NCI-H146 treated with DMSO at 0.1 percent for 48 hours (cell line): ENCODE results near the gene TENT5C.

Experiments used
- DNase-seq: peaks from one replicate; lab custom pipeline; 2025; ENCODE audit not compliant: unreplicated experiment; lab: John Stamatoyannopoulos, UW

The TENT5C gene

DNA sequence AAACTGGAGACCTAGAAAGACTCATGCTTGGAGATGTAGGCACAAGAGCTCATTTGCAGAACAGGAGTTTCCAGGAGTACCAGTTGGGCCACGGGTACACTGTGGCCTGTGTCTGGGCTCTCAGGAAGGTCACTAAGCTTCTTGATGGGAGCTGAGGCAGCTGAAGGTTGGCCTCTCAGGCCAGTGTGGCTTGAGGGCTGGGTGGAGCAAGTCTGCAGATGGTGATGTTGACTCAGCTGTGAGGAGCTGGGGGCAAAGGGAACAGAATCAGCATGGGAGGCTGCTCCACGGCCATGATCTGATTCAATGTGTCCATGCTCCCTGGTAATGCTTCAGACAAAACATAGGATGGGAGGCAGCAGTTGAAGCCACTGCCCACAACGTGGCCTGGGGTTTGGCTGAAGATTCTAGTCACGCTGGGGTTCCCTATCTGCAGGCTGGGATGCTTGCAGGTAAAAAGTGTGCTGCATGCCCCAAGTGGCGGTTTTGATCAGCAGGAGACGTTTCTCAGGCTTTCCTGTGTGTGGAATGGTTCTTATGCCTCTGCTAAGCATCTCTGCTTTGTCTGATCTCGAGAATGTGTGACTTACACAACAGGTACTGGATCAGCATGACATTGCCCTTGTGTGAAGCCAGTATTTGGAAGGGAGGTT lies 15.4 kb upstream of the TENT5C start:
- peak; percentile 78 for DNase-seq

DNA sequence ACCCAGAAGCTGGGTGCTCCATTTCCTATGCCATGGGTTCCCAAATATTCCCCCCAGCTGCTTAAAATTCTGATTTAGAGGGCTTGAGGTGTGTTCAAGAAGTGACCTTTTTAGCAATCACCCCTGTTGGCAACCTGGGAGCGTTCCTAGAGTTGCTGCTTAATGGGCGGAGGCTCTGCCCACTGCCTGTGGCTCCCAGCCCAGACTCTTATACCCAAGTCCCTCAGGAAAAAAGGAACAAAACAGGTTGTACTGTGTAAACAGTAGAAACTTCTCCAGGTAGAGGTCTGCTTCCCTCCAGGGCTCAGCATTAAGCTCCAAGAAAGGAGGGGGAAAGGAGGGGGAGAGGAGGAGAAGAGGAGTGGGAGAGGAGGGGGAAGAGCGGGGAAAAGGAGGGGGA lies 14.6 kb upstream of the TENT5C start:
- no peak for DNase-seq

DNA sequence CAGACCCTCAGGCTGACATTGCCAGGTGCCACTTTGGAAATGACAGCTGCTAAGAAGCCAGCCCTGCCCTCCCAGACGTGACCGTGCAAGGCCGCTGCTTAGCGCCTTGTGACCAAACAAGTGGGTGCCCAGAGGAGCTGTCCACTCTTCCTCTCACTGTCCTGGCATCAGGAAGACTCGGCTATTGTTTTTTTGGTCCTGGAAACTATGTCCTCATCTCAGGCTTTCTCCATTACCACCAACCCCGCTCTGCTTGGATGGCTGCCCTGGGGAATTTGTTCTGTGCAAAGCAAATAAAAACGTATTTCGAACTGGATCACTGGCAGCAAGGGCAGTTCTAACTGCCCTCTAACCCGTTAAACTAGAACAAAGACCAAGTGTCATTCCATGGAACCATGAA lies 13.7 kb upstream of the TENT5C start:
- no peak for DNase-seq

DNA sequence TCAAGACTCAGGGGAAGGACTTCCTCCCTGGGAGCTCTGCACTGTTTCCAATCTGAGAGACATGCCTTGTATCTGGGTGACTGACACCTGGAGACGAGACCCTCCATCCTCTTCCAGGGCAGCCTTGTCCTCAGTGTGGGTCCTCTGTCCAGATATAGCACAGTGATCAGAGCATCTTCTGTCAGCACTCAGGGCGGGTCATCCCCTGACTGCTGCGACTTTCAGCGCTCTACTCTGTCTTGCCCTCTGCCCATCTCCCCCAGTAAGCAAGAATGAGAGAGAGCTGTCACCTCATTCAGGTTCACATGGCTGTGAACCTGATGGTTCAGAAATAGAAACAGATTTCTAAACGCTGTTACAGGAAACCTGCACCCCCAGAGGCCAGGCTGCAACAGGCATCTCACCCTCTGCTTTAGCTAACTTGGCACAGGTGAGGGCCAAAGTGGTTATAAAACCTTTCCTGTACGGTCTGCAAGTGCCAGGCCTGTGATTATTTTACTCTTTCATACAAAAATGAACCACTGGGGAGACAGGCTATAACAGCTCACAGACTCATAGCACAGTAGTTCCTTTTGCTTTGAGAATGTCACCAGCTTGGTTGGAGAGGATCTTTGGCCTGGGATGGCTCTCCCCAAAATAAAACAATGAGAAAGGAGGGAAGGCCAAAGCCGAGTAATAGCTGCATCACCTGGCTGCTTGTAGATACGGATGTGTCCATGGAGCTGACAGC lies 11.4 kb upstream of the TENT5C start:
- DNase-seq = no peak

DNA sequence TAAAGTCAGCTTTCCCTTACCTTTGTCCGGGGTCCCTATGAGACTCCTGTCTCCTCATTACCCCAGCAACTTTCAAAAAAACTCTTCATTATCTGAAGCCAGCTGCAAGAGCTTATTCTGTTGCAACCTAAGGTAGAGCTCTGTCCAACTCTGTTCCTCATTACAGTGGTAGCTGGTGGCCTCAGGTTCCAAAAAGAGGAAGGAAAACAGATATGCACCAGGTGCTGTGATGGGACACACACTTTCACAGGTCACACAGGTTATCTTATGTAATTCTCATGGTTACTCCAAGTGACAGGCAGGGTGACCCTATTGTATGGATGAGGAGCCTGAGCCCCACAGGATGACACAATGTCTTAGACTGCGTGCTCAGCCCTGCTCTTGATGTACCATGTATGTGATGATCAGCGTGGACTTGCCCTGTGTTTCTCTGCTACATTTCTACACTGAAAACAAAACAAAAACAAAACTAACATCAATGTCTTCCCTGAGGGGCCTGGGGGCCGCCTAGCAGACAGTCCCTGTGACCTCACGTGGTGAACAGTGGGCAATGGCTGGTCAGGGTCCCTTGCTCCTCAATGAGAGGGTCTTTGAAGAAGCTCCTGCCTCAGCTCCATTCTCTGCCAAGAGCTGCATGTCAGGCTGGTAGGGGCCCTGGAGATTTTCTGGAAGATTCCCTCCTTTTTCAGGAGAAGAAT lies 9.7 kb upstream of the TENT5C start:
- DNase-seq = no peak

DNA sequence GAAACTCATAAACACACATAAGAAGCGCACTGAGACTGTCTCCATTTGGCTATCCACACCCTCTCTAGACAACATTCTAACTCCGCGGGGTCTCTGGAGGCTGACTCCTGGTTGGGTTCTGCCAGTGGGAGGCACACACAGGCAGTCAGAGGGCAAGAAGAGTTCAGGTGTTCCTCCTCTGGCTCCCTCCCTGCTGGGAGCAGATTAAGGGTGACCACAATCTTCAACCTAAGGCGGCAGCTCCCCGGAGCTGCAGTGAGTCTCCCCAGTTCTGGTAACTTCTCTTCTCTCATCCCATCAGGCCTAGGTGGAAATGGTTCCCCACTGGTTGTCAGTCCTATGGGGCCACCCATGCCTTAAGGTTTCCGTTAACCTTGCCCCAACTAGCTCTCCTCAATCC lies 7.4 kb upstream of the TENT5C start:
- no peak for DNase-seq

DNA sequence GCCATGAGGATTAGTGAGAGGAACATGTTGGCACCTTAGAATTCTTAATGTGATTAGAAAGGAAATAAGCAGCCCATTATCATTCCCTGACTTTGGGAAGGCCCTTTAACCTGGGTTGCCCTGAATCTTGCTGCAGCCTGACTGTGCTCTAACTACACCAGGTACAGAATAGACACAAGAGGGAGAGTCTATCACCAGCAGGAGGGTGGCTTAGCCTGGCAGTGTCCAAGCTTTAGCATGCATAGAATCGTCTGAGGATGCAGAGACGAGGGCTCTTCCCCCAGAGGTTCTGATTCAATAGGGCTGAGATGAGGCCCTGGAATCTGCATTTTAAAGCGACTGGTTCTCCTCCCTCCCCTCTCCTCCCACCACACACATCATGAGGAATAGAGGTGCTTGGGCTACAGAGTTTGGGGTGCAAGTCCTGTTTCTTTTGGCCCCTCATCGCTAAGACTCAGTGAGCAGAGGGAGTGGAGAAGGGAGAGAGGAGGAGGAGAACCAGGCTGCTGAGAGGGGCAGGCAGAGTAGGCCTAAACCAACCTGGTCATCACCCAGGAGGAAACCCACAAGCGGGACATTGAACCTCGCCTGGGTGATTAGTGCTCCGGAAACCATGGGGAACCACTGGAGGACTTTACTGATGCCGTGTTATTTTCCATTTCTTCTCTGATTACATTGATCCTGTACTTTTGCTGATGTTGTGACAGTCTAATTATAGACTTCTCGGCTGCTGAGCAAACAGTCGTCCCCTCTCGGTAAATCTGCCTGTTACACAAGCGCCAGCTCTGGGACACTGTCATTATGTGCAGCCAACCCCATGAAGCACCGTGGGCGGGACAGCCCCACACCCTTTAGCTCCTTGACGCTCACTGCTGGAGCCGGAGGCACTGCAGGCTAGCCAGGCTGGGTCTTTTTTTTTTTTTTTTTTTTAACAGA lies 6.3 kb upstream of the TENT5C start:
- peak; percentile 13 for DNase-seq

DNA sequence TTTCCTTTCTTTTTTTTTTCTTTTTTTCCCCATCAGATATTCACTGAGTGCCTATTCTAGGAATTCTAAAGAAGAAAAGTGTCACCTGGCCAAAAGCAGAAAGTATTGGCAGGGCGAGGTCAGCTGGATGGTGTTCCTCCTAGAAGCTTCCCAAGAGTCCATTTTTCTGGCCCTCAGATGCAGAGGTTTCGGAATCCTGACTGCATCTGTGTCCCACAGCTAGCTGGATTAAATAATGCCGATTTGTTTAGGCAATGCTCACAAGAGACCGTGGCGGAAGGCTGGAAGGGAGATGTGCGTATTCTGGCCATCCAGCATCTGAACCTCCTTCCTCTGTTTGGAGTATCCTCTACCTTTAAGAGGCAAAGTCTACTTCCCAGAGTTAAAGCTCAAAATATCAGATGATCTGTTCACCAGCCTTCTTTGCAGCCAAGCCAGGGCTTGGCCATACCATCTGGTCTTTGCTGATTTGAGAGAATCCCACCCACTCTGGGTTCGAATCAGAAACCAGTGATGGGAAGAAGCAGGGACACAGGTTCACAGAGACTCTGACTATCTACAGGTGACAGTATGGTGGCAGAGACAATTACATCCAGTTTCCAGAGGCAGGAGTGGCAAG lies 5.4 kb upstream of the TENT5C start:
- no peak for DNase-seq

DNA sequence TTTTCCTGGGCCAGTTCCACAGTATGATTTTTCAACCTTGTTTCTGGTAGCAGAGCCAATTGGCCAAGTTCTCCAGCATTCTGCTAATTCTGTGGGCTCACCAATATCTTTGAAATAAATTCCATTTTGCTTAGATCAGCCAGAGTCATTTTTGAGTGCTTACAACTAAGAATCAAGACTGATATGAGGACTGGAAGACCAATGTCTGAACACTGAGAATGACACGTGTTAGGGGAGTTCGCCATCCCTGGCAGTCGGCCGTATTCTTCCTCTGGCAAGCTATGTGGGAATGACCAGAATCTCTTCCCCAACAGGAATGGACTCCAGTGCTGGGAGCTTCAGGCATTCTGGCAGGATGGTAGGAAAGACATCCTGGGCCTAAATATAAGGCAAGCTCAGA lies 4.9 kb upstream of the TENT5C start:
- DNase-seq = no peak

DNA sequence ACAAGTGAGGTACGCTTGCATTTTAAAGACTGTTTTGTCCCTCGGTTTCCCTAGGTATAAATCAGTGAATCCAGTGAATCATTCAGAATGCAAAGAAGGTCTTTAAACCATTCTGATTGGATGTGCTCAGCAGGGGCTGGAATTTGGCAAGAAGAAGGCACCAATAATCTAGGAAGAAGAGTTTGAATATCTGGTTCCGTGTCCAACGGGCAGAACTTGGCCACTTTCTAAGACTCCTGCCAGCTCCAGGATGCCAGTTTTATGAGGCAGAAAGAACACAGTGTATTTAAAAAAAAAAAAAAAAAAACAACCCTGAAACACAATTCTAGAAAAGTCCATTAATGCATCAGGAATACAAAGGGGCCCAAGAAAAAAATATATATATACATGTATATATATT lies 3.0 kb upstream of the TENT5C start:
- DNase-seq = no peak

DNA sequence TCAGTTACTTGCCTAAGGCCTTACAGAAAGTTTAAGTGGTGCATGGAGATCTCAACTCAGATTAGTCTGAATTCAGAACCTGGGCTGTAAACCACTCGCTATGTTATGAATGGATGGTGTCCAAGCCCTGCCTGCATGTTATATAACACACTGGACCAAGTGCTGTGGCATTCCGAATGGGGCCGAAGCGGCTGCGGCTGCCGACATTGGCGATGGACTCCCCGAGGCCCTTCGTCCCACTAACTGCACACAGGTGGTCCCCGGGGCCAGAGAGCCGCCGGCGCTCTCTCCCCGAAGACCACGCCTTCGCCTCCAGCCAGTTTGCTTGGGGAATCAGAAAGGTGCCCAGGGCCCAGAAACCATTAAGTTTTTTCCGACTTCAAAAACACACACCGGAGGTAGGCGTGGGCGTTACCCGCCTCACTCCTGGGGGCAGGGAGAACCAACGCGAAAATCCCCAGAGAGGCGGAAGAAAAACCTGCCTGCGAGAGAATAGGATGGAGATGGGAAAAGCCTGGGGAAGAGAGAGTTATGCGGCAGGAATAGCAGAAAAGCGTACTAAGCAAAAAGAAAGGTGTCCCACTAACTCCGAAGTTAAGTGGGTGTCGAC lies 579 bp upstream of the TENT5C start:
- DNase-seq = peak; percentile 14

DNA sequence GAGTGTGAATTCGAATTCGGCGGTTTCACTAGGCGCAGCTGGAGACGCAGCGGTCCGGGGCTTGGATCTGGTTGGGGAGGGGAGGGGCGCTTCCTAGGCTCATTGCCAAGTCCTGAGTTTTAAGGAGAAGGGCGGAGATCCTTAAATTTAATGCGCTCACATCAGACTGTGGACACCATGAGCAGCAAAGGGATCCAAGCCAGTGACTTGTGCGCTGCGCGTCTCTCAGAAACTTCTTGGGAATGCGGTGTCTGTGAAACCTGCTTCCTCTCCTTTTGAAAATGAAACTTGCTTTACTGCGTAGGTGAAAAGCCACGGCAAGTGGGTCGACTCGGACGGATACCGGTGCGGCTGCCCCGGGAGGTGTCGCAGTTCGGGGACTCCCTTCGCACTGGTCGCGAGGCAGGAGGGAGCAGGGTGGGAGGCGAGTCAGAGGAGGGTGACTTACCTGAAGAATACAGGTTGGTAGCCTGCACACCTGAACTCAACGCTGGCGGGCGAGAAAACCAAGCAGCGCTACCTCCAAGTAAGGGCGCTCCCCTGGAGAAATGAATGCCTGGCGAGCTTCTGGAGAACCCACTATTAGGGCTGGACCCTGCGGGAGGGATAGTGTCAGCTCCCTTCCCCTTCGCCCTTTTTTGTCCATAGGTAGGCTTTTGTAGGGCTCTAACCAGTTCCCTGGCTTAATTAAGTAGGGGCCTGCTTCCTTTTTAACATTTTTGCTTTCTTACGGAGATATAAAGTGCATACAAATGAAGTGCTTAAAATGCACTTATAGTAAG lies 992 bp downstream of the TENT5C start:
- DNase-seq = no peak

DNA sequence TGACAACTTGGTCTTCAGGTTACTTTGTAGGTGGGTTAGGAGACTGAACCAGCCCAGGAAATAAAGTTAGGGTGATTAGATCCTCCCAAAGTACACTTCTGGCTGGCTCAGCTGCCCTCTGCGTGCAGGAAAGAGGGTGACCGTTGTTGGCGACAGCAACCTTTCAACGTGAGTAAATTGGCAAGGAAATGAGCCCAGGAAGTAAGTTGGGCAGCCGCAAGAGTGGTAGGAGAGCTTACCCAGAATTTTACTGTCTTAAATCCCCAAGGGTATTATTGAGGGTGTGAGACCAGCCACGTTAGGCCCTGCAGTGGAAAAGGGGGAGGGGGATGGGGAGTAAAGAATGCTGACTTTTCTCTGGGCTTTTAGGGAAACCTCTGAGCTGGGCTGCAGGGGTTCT lies 1.6 kb downstream of the TENT5C start:
- no peak for DNase-seq

DNA sequence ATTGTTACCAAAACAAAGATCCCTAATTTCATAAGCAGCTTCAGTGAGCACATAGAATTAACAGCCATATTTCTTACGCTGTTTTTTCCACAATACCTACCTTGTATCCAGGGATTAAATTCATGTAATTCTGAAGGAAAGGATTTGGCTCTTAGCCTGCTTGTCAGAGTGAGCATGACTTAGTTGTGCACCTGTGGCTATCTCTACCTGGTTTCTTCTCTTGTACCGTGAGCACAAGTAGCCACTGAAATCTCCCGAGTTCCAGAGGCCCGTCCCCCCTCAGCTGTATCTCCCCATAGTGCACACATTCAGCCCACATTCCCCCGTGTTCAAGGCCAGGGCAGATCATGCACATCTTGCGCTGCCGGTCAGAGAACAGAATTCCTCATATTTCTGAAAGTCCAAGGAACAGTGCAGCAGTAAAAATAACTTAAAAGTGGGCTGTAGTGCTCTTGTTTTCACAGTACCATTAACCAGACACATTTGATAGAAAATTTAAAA lies 2.3 kb downstream of the TENT5C start:
- DNase-seq = no peak

DNA sequence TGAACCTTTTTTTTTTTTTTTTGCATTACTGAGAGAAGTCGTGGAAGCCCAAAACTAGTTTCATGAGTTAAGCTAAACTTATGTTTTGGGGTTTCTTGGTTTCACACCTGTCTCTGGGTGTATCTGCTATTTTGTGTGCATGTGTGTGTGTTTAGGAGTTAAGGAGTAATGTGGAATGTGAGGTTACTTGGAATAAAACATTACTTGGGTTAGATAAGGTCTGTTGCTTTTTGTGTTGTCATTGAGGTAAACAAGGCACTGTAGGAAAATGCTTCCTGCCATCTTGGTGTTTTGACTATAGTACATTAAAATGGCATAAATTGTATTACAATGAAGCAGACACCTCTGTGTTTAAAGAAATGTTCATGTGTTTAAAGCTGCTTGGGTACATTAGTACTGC lies 2.9 kb downstream of the TENT5C start:
- DNase-seq = no peak

DNA sequence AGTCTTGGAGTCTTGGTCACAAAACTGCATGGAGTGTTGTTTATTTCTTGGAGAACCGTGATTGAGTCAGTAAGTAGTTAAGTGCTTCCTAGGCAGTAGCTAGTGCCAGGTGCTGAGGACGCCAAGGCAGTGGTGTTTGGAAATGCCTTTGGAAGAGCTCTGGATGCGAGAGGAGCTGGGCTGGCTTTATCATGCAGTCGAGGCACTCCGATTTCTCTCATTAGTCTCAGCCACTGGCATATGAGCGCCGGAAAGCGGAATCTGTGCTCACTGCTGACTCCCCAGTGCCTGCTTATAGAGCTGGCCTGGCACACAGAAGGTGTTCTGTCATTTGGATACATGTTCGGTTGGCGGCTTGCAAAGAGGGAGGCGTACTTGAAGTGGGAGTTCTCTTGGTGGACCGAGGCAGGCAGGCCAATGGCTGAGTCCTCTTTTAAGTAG lies 3.6 kb downstream of the TENT5C start:
- DNase-seq = no peak

DNA sequence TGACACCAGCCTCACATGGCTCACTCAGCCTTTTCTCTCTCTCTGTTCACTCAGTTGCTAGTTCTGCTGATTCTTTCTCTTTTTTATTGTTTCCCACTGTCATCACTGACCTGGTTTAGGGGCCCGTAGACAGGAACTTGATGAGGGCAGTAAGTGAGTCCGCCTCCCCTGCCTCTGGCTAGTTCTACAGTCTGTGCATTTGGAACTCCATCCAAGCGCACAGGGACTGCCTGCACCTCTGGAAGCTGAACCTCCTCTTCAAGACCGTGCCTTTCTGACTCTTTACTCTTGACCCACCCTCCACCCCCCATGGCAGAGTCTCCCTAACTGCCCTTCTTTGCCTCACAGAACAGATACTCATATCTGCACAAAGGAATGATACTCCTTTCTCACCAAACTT lies 4.2 kb downstream of the TENT5C start:
- no peak for DNase-seq

DNA sequence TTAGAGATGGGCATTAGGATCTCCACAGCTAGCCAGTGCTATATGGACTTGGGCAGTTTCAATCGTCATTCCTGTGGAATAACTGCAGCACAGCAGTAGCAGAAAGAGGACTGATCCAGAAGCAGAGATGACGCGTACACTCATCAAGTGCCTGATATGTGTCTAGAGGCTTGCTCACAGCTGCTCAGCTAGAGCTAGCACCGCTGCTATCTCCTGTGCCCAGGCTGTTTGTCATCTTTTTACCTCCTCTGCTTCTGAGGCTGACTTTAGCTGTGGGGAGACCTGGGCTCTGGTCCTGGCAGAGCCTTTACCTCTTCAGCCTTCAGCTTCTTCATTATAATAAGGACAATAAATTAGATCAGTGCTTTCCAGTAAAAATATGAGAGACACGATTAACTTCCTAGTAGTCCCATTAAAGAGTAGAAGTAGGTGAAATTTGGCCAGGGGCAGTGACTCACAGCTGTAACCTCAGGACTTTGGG lies 5.3 kb downstream of the TENT5C start:
- DNase-seq = no peak

DNA sequence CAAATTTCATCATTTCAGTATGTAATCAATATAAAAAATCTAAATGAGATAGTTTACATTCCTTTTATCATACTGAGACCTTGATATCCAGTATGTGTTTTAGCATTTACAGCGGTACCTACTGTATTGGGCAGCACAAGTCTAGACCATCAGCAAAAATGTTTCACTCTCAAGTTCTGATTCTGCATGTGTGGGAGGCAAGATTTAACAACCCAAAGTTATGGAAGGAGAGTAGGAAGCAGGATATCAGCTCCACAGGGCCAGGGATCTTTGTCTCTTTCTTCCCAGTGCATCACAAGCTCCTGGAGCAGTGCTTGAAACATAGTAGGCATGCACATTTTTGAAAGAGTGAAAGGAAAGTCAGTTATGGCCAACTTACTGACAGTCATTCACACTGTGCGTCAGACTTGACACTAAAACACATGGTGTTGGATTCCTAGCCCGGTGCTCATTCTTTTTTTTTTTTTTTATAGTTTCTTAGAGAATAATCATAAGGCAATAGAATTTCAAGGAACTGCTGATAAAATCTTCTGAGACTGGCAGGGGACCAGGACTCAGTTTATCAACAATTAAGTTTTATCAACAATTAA lies 6.1 kb downstream of the TENT5C start:
- DNase-seq = no peak
